ENCODE data around the gene TEX55. TPM values are rescaled to one million over a fixed set of nuclear protein-coding genes. Genes with fewer than 3 reads are reported as not detected.

The TEX55 gene
- total RNA-seq, 1 donor from 2014 or later = not detected

DNA sequence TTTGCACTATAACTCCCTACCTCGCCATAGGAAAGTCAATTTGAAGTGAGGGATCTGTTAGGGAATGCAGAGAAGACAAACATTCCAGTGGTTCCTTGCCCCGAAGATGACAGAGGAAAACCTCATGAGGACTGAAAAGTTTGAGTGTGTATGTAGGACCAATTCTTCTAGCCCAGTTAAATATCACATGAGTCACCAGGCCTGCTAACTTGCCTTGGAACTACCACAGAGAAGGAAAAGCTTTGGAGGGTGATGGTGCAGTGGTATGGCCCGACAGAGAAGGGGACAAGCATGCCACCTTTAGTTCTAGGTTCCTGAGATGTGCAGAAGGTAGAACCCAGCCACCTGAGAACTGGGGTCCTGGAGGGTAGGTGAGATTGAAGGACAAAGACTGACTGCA, 24.9 kb downstream of the TEX55 start:
- Mint-ChIP-seq H3K36me3 (ENCODE audit: low read depth) (peaks cover 2% of the 10 kb centered on the region), H3K27ac (ENCODE audit: unreplicated experiment) (no peak overlapping the region), H3K4me3 (no peak overlapping the region), H3K4me1 (no peaks in the 10 kb centered on the region), H3K9me3 (no peaks in the 10 kb centered on the region), H3K27me3 (ENCODE audit: low read depth) (peaks cover 39% of the 10 kb centered on the region)
- TF ChIP-seq, protein P1, sequence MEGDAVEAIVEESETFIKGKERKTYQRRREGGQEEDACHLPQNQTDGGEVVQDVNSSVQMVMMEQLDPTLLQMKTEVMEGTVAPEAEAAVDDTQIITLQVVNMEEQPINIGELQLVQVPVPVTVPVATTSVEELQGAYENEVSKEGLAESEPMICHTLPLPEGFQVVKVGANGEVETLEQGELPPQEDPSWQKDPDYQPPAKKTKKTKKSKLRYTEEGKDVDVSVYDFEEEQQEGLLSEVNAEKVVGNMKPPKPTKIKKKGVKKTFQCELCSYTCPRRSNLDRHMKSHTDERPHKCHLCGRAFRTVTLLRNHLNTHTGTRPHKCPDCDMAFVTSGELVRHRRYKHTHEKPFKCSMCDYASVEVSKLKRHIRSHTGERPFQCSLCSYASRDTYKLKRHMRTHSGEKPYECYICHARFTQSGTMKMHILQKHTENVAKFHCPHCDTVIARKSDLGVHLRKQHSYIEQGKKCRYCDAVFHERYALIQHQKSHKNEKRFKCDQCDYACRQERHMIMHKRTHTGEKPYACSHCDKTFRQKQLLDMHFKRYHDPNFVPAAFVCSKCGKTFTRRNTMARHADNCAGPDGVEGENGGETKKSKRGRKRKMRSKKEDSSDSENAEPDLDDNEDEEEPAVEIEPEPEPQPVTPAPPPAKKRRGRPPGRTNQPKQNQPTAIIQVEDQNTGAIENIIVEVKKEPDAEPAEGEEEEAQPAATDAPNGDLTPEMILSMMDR (conservative IDR thresholded peaks at IDR 0.05) = no peak
- no peak for DNase-seq (ENCODE audit: low read depth, low spot score)

DNA sequence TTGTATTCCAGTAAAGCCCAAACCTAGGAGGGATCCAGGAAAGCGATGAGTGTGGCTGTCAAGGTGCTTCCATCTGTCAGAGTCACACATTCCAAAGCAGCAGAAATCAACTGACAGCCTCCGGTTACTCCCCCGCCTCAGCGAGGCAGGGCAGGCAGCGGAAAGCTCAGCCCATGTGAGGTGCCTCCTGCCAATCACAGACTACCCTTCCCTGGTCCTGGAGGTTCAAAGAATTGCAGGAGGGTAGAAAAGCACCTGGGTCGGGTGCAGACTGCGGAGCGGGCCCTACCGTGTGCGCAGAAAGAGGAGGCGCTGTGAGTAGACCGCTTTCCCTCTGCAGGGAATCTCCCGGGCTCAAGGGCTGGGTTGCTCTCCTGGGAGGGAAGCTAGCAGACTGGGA, 27.4 kb downstream of the TEX55 start, which contains the start of gene UPK1B:
UPK1B (plus strand) TSS at position 274 of the 400 bp plus-strand sequence. CDS start 13,144 bp downstream, outside the sequence.
- Mint-ChIP-seq H3K27me3 (ENCODE audit: low read depth) (peaks cover 46% of the 10 kb centered on the region), H3K9me3 (no peaks in the 10 kb centered on the region), H3K27ac (ENCODE audit: unreplicated experiment) (no peak within 1 kb of the TSS), H3K36me3 (ENCODE audit: low read depth) (no peaks in the 10 kb centered on the region), H3K4me3 (no peak within 1 kb of the TSS), H3K4me1 (no peaks in the 10 kb centered on the region)
- TF ChIP-seq, protein P1 (conservative IDR thresholded peaks at IDR 0.05) = no peak
- no peak for DNase-seq (ENCODE audit: low read depth, low spot score)

DNA sequence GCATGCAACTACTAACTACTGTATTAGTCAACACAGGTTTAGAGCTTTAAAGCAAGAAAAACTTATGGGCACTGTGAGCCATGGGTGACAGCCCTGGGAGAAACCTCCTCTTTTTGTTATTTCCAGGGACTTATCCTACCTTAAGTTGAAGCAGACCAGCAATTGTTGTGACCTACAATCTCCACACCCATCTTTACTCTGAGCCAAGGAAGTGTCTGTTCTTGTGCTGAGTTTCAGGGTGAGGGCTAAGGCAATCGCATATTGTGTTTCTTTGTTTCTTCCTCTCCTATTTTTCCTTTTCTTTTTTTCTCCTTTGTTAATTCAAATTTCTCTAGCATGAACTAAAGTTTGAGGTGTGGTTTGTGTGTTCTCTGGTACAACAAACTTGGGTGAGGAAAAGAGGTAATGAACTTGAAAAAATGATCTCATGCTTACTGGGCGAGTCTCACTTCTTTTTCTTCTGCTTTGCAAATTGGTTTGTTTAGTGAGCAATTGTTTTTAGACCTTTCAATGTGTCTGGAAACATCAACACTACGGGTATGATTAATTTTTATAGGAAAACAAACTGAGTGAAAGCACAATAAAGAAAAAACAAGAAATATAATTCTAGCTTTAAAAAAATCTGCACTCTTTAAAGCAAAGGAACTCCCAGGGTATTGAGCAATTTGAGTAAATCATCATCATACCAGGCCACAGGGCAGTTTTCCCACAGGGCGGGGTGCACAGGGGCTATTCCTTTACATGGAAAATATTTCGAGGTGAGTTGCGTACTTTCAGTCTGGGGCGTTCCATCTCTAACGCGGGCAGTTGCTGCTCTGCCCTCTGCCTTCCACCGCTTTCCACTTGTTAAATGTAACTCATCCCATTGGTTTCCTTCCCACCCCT, 30.1 kb downstream of the TEX55 start:
- Mint-ChIP-seq H3K4me1 (no peaks in the 10 kb centered on the region), H3K36me3 (ENCODE audit: low read depth) (no peaks in the 10 kb centered on the region), H3K27ac (ENCODE audit: unreplicated experiment) (no peak overlapping the region)

GRCh38 chr3:119176778-119177177, 30.8 kb downstream of the TEX55 start:
- no peak for DNase-seq (ENCODE audit: low read depth, low spot score)
- TF ChIP-seq, protein P1 (conservative IDR thresholded peaks at IDR 0.05) = no peak
- Mint-ChIP-seq H3K27ac (ENCODE audit: unreplicated experiment) (no peak overlapping the region), H3K9me3 (peaks cover 2% of the 10 kb centered on the region), H3K4me1 (no peaks in the 10 kb centered on the region), H3K36me3 (ENCODE audit: low read depth) (no peaks in the 10 kb centered on the region), H3K4me3 (no peak overlapping the region), H3K27me3 (ENCODE audit: low read depth) (peaks cover 37% of the 10 kb centered on the region)

More for the DNA sequence above, 30.1 kb downstream of the TEX55 start:
- peaks cover 2% of the 10 kb centered on the region for H3K9me3 Mint-ChIP-seq
- DNase-seq (ENCODE audit: low read depth, low spot score) = no peak
- H3K27me3 Mint-ChIP-seq (ENCODE audit: low read depth) = peaks cover 43% of the 10 kb centered on the region
- TF ChIP-seq, protein P1 (conservative IDR thresholded peaks at IDR 0.05) = no peak
- H3K4me3 Mint-ChIP-seq = no peak overlapping the region

GRCh38 chr3:119177321-119177720, 31.4 kb downstream of the TEX55 start:
- H3K9me3 Mint-ChIP-seq = peaks cover 2% of the 10 kb centered on the region
- H3K4me1 Mint-ChIP-seq = no peaks in the 10 kb centered on the region
- no peaks in the 10 kb centered on the region for H3K36me3 Mint-ChIP-seq (ENCODE audit: low read depth)
- no peak overlapping the region for H3K4me3 Mint-ChIP-seq
- DNase-seq (ENCODE audit: low read depth, low spot score) = no peak
- H3K27ac Mint-ChIP-seq (ENCODE audit: unreplicated experiment) = no peak overlapping the region
- H3K27me3 Mint-ChIP-seq (ENCODE audit: low read depth) = peaks cover 34% of the 10 kb centered on the region
- TF ChIP-seq, protein P1 (conservative IDR thresholded peaks at IDR 0.05) = no peak

Measured in neural crest cell (in vitro differentiated cells).